Nephron (organoid): ENCODE results near the gene IL1RAPL1.

Experiments
- H3K27ac Mint-ChIP-seq, 3 experiments: 2 replicates each; pipeline ENCODE4 v1.8.0; 2020; ENCODE audit warnings: mixed read lengths in 3 of 3, mild to moderate bottlenecking in 2 of 3, moderate library complexity in 1 of 3
- H3K27me3 Mint-ChIP-seq: 2 replicates; pipeline ENCODE4 v1.8.0; 2021; ENCODE audit warnings: low read depth, mild to moderate bottlenecking, moderate library complexity, mixed read lengths
- H3K36me3 Mint-ChIP-seq: 2 replicates; pipeline ENCODE4 v1.8.0; 2020; ENCODE audit warnings: low read depth, mixed read lengths
- H3K4me1 Mint-ChIP-seq: 2 replicates; pipeline ENCODE4 v1.8.0; 2020; ENCODE audit warnings: mixed read lengths
- H3K4me3 Mint-ChIP-seq, 3 experiments: 2 replicates each; pipeline ENCODE4 v1.8.0; 2020; ENCODE audit warnings: mild to moderate bottlenecking in 3 of 3, mixed read lengths in 3 of 3, moderate library complexity in 2 of 3
- H3K9me3 Mint-ChIP-seq: 2 replicates; pipeline ENCODE4 v1.8.0; 2020; ENCODE audit warnings: mixed read lengths
- TF ChIP-seq, protein P1 (sequence below), 3 experiments: fragments of 200-600 bp; sonication (generic); IDR thresholded peaks; one replicate each; pipeline ENCODE4 v1.5.0; 2021; ENCODE audit warnings: antibody characterized with exemption in 3 of 3; ENCODE audit not compliant: unreplicated experiment in 3 of 3

The IL1RAPL1 gene

DNA sequence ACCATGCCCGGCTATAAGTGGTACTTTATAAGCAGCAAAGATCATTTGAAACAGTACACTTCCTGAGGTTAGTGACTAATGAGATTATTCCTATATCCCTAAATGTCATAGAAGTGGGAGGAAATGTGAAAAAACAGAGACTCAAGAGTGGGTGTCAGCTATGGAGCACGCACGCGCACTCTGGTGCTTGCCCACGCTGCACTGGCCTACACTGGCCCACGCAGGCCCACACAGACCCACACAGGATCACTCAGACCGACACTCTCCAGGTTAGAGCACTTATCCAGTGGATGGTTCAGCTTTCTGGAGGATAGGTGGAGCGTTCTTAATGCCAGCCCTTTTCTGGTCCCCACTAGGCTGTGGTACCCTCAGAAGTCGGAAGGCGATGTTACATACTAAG is 78.5 kb downstream of the IL1RAPL1 start:
- peak overlapping the region in 1 of 3 experiments; percentile 53 for H3K27ac Mint-ChIP-seq
- peaks cover 44% of the 10 kb centered on the region for H3K4me1 Mint-ChIP-seq
- no peaks in the 10 kb centered on the region for H3K36me3 Mint-ChIP-seq
- no peaks in the 10 kb centered on the region for H3K27me3 Mint-ChIP-seq
- no peaks in the 10 kb centered on the region for H3K9me3 Mint-ChIP-seq
- no peak overlapping the region for H3K4me3 Mint-ChIP-seq
- TF ChIP-seq, protein P1, sequence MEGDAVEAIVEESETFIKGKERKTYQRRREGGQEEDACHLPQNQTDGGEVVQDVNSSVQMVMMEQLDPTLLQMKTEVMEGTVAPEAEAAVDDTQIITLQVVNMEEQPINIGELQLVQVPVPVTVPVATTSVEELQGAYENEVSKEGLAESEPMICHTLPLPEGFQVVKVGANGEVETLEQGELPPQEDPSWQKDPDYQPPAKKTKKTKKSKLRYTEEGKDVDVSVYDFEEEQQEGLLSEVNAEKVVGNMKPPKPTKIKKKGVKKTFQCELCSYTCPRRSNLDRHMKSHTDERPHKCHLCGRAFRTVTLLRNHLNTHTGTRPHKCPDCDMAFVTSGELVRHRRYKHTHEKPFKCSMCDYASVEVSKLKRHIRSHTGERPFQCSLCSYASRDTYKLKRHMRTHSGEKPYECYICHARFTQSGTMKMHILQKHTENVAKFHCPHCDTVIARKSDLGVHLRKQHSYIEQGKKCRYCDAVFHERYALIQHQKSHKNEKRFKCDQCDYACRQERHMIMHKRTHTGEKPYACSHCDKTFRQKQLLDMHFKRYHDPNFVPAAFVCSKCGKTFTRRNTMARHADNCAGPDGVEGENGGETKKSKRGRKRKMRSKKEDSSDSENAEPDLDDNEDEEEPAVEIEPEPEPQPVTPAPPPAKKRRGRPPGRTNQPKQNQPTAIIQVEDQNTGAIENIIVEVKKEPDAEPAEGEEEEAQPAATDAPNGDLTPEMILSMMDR (IDR thresholded peaks at IDR 0.05; ENCODE audit: unreplicated experiment in 3 of 3) = no peak

DNA sequence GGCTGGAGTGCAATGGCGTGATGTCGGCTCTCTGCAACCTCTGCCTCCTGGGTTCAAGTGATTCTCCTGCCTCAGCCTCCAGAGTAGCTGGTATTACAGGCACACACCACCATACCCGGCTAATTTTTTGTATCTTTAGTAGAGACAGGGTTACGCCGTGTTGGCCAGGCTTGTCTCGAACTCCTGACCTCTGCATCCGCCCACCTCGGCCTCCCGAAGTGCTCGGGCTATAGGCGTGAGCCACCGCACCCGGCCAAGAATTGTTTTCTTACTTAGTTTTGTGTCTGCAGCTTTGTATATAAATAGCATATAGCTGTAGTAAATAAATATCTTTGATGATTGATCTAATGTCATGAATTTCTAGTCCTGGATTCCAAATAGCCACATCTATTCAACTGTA is 81.1 kb downstream of the IL1RAPL1 start:
- Mint-ChIP-seq H3K4me1 (peaks cover 26% of the 10 kb centered on the region), H3K27ac (peak overlapping the region in 2 of 3 experiments; percentile 4 to 44), H3K4me3 (no peak overlapping the region)

DNA sequence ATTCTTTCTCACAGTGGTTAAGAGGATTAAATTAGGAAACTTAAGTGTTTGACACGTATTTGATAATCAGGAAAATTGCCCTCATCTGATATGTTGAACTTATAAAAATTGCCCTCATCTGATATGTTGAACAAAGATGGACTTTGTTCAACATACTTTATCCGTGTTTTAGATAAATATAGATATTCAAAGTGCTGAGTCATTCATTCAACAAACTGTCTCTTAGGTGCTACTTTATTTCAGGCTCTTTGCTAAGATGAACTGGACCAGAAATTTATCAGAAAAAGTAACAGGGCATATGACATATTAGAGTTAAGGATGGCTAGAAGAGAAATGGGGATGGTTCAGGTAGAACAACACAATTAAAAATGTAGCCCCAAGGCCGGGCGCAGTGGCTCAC is 81.7 kb downstream of the IL1RAPL1 start:
- Mint-ChIP-seq H3K27ac (no peak overlapping the region), H3K27me3 (no peaks in the 10 kb centered on the region)

More for the DNA sequence above, 81.1 kb downstream of the IL1RAPL1 start:
- no peaks in the 10 kb centered on the region for H3K9me3 Mint-ChIP-seq
- no peaks in the 10 kb centered on the region for H3K27me3 Mint-ChIP-seq
- TF ChIP-seq, protein P1 (IDR thresholded peaks at IDR 0.05; ENCODE audit: unreplicated experiment in 3 of 3) = no peak
- no peaks in the 10 kb centered on the region for H3K36me3 Mint-ChIP-seq

DNA sequence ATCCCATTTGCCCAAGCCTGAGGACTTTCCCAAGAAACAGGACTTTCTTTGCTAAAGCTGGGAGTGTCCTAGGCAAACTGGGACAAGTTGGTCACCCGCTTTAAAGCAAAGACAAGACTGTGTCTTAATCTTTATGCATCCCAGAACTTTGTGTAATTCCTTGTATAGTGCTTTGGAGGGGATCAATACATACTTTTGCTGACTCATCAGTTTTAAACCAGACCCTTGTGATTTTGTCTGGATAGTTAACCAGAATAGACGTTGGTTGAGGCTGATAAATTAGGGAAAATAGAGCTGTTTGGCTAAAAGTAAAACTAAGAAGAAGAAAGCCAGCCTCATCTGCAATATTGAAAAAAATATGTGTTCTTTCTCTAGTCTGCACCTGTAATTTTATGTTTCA is 82.8 kb downstream of the IL1RAPL1 start:
- H3K27ac Mint-ChIP-seq = no peak overlapping the region
- H3K4me1 Mint-ChIP-seq = peaks cover 13% of the 10 kb centered on the region
- no peaks in the 10 kb centered on the region for H3K27me3 Mint-ChIP-seq
- no peaks in the 10 kb centered on the region for H3K9me3 Mint-ChIP-seq
- TF ChIP-seq, protein P1 (IDR thresholded peaks at IDR 0.05; ENCODE audit: unreplicated experiment in 3 of 3) = no peak
- H3K4me3 Mint-ChIP-seq = no peak overlapping the region
- no peaks in the 10 kb centered on the region for H3K36me3 Mint-ChIP-seq

More for the DNA sequence above, 81.7 kb downstream of the IL1RAPL1 start:
- TF ChIP-seq, protein P1 (IDR thresholded peaks at IDR 0.05; ENCODE audit: unreplicated experiment in 3 of 3) = no peak
- no peaks in the 10 kb centered on the region for H3K9me3 Mint-ChIP-seq
- no peak overlapping the region for H3K4me3 Mint-ChIP-seq
- H3K4me1 Mint-ChIP-seq = peaks cover 20% of the 10 kb centered on the region
- no peaks in the 10 kb centered on the region for H3K36me3 Mint-ChIP-seq

DNA sequence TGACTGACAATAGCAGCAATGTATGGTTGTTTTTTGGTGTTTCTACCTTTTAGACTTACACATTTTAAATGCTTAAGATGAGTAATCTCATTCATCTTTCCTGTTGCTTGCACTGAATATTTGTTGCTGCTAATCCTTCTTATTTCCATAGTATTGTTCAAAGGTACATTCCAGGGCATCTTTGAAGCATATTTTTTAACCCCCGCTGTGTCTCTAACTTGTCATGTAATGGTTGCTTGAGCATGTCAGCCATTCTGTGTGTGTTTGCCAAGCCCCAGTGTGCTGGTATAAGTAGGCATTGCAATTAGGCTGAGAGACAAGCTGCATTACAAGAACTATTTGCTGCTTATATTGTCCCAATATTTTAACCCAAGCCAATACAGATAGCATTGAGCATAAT is 87.9 kb downstream of the IL1RAPL1 start:
- Mint-ChIP-seq H3K4me1 (no peaks in the 10 kb centered on the region), H3K27me3 (no peaks in the 10 kb centered on the region), H3K4me3 (no peak overlapping the region), H3K36me3 (peaks cover 1% of the 10 kb centered on the region), H3K27ac (no peak overlapping the region), H3K9me3 (peaks cover 20% of the 10 kb centered on the region)
- TF ChIP-seq, protein P1 (IDR thresholded peaks at IDR 0.05; ENCODE audit: unreplicated experiment in 3 of 3) = no peak

DNA sequence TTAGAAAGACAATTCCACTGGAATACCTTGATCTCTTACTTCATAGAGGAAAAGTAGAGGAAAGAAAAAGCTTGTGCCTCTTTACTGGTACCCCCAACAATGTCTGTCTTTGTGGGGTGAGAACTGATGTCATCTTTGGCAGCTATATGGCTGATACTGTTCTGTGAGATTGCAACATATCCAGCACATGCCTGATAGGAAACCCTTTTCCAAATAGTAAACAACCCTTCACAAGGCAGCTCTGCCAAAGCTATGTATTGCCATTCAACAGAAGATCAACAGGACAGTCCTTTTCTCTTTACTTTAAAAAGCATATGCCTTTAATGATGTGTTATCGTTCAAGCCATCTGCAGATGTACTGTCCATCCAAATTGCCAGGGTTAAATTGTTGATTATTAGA is 105.9 kb downstream of the IL1RAPL1 start:
- H3K36me3 Mint-ChIP-seq = peaks cover 4% of the 10 kb centered on the region
- H3K27me3 Mint-ChIP-seq = no peaks in the 10 kb centered on the region
- no peak overlapping the region for H3K4me3 Mint-ChIP-seq
- H3K27ac Mint-ChIP-seq = no peak overlapping the region
- TF ChIP-seq, protein P1 (IDR thresholded peaks at IDR 0.05; ENCODE audit: unreplicated experiment in 3 of 3) = no peak
- H3K9me3 Mint-ChIP-seq = no peaks in the 10 kb centered on the region
- H3K4me1 Mint-ChIP-seq = no peaks in the 10 kb centered on the region
